NCI-H128 (cell line): Measurements from ENCODE around the gene CACNA1C.

Experiments
- DNase-seq: peaks from one replicate; lab custom pipeline; 2025; ENCODE audit not compliant: unreplicated experiment; lab: John Stamatoyannopoulos, UW

Gene CACNA1C

GRCh38 chr12:2273288-2273687, 220.5 kb downstream of the CACNA1C start:
- no peak for DNase-seq

GRCh38 chr12:2273751-2274150, 221.0 kb downstream of the CACNA1C start:
- DNase-seq, result no peak

- DNase-seq, result no peak
Measured at GRCh38 chr12:2274733-2275132, 221.9 kb downstream of the CACNA1C start.

DNA sequence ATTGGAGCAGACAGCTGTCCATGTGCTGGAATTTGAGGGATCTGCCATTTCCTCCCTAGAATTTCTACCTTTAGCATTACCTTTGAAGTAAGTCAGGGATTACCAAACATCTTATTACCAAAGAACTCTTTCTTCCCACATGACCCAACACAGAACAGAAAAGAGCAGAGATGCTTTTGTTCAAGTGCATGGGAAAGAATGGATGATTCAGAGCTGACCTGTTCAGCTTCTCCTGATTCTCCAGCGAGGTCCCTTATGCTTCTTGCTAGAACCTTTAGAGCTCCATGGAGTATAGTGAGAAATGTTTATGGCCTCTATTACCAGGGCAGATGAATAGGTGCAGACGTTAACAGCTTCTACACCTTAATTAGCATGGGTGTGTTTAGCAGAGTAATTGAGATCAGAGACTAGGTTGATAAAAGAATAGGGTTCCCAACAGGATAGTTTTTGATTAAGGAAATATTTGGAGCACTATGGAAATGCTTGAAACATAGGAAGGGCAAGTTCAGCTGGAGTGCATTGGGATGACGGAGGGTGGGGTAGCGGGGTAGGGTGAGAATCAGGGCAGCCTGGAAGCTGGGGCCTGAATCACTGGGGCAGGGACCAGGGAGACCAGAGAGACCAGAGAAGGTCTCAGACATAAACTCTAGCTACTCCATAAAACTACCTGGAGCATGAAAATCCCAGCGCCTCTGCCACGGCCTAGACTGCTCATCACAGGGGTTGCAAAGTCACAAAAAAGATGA, 223.7 kb downstream of the CACNA1C start:
- DNase-seq, result no peak

GRCh38 chr12:2277492-2278155, 224.8 kb downstream of the CACNA1C start:
- no peak for DNase-seq

- DNase-seq, result no peak
Measured at GRCh38 chr12:2281446-2281845, 228.7 kb downstream of the CACNA1C start.

- no peak for DNase-seq
Measured at GRCh38 chr12:2282318-2282717, 229.5 kb downstream of the CACNA1C start.

- no peak for DNase-seq
Measured at GRCh38 chr12:2283480-2283879, 230.7 kb downstream of the CACNA1C start.

DNA sequence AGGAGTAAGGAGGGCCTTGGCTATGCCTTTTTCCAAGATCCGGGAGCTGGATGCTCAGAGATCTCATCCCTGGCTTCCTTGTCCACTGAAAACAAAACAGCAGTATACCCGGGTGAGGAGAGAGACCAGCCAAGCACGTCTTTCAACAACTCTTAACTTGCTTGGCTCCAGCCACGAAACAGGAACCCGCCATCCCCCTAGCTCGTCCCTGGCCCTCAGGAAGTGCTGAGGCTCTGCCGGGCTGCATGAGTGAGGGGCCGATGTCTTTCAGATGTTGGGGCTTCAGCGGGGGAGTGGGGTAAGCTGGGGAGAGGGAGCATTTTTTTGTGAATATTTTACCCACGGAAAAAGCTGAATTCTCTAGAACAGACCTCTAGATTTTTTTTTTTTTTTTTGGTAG, 231.1 kb downstream of the CACNA1C start:
- DNase-seq, result no peak

GRCh38 chr12:2284321-2284813, 231.6 kb downstream of the CACNA1C start:
- DNase-seq, result no peak

- DNase-seq, result peak; percentile 69
Measured at GRCh38 chr12:2284857-2285256, 232.1 kb downstream of the CACNA1C start.

DNA sequence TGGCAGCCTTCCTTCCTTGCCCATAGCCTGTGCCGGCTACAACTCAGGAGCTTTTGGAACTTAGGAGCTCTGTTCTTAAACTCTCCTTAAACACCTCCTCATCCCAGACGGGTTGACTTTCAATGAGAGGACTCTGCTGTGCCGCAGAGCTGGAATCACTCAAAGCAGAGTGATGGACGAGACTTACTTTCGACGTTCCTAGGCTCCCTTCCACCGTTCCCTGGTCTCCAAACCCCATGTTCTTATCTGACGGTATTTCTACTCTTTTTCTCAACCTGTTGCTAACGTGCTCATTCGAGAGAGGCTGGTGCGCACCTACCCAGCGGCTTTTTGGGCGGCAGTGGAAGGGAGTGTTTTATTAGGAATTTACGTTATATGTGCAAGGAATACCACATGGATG, 232.7 kb downstream of the CACNA1C start:
- DNase-seq, result no peak

GRCh38 chr12:2286047-2286446, 233.3 kb downstream of the CACNA1C start:
- no peak for DNase-seq

DNA sequence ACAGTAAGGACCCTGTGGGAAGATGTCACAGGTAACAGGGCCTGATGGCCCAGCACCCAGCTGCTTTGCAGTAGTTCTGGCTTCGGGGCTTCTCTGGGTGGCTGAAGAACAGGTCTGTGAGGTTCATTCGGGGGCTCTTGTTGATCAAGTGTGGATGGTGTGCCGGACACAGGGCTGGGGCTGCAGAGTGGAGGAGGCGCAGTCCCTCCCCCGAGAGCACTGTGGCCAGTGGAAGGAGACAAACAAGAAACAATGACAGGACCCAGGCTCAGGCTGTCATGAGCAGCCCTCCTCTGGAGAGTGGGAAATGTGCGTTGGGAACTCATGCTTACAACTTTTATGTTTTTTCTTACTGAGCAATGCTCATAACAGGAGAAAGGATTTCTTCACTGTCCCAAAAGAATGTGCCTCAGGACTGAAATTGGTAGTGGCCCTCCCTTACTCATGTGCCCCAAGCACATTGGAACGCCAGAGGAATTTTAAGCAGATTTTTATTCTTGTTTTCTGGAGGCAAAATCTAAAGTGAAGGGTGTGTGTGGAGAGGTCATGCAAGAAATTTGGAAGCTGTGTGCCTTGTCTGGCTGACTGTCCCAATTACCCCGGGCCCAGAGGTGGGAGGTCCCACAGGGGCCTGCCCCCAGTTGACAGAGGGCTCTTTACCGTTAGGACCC, 233.8 kb downstream of the CACNA1C start:
- DNase-seq, result no peak

- DNase-seq, result no peak
Measured at GRCh38 chr12:2287151-2287550, 234.4 kb downstream of the CACNA1C start.

DNA sequence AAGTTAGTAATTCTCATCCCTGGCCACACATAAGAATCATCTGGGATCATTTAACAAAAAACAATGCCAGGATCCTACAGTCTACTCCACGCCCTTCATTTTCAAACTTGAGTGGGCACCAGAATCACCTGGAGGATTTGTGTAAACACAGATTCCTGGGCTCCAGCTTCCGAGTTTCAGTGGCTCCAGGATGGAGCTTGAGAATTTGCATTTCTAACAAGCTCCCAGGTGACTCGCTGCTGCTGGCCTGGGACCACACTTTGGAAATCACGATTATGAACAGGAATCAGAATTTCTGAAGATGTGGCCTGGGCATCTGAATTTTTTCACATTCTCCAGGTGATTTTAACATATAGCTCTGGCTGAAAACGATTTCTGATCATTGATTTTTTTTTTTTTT, 234.8 kb downstream of the CACNA1C start:
- DNase-seq, result no peak

DNA sequence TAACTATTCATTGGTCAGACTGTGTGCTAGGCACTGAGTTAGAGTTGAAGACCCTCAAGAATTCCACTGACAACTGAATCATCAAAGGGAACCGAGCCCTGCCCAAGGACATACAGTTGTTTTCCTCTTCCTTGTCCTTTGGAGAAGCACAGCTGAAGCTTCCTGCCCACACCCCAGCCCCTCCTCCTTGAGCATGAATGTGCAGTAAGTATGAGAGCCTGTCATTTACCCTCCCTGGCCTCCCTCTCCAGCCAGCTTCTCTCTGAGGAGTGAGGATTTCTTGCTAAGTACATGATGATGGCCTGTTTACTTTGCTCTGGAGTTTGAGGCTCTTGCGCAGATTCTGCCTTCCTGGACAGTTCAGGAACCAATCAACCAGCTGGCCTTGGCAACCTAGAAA, 235.2 kb downstream of the CACNA1C start:
- DNase-seq, result no peak

DNA sequence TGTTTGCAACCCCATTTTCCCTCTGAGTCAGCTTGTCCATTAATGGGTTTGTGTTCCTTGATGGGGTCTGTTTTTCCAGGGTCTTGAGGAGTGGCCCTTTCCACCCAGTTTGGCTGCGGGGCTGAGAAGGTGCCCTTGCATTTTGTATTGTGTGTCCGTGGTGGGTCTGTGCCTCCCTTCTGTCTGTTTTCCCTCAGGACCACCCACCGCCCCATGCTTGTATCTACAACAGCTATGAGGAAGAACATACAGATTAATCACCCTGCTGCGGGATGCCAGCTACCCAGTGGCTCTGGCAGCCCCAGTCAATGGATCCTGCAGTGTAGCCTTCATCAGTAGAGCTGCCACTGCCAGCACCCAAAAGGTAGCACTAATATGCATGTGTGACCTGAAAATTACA, 235.7 kb downstream of the CACNA1C start:
- no peak for DNase-seq

DNA sequence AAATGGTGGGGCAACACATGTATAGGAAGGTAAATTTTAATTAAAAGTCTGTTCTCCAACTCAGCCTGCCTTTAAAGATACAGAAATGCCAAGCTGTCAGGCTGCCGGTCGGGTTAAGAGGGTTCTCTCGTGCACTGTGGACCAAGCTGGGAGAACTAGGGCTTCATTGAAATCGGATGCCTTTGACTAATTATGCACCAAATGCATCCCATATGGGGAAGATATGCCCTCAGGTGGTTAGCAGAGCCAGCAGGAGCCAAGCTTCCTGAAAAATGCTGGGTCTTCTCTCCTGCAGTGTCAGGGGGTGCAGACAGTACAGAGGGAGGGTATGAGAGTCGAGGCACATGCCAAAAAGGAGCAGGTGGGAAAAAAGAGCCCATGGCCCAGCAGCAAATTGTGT, 236.1 kb downstream of the CACNA1C start:
- DNase-seq, result no peak

DNA sequence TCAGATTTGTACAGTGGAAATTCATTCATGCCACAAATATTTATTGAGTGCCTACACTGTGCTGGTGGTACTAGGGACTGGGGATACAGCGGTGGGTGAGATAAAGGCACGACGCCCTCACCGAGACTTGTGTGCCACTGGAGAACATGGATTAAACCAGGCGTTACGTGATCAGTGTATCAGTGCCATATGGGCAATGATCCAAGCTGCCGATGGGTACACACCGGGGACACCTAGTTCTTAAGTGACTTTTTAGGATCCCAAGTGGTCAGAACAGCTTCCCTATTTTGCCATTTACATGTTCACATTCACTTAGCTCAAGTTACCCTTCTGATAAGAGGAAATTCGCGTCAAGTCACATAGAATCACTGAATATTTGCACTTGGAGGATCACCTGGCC, 236.7 kb downstream of the CACNA1C start:
- no peak for DNase-seq

DNA sequence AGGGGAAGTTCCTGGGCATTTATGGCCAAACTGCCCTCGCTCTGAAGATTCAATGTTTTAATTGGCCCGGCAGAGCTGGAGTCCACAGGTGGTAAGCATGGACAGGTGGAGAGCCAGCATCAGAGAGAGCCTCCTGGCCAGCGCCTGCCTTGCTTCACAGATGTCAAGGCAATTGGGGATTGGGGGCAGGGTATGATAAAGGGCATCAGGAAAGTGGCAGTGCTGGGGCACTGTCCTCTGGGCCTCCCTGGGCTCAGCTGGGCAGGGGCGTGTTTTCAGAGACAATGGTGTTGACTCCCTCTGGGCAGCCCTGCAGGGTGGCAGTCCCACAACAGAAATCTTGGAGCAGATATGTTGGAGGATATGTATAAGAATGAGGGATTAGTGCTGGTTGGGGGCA, 237.3 kb downstream of the CACNA1C start:
- no peak for DNase-seq

DNA sequence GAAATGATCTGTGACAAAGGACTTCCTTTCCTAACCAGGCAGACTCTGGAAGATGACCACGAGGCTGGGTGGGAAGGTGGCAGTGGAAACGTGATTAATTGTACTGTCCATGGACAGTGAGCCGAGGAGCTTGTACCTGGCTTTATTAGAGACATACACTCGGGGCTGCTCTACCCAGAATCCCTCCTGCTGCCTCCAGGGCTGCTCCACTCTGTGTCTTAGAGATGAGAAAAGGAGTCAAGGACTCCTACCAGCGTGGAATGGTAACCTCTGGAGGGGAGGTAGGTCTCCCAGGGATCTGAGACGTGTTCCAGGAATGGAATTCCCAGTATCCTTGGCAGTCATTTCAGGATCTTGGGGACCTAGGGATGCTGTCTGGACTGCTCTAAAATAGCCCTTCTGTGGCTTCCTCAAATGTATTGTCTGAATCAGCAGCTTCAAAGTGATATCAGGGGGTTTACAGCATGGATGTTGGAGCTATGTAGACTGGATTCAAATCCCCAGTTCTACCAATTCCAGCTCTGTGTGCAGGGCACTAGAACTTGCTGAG, 237.8 kb downstream of the CACNA1C start:
- DNase-seq, result no peak
